B cell (primary cell): ENCODE measurements around the gene PLD1. TPM values are rescaled to one million over a fixed set of nuclear protein-coding genes. Genes with fewer than 3 reads are reported as not detected.

Experiments
- ATAC-seq: fragments of 200-7000 bp; cut with Tn5 transposase; one replicate; pipeline ENCODE4 v1.10.0; 2021; ENCODE audit warnings: low read depth, mild to moderate bottlenecking, moderate number of reproducible peaks, moderate library complexity
- CTCF ChIA-PET: fragments of 350-600 bp; sonication (Branson Sonifier 250); formaldehyde crosslinking; loops from one replicate; lab custom pipeline; 2021; ENCODE audit warnings: antibody characterized with exemption, inconsistent platforms; lab: Charles Lee
- POLR2A ChIA-PET: fragments of 350-600 bp; sonication (Branson Sonifier 250); formaldehyde crosslinking; loops from one replicate; lab custom pipeline; 2021; ENCODE audit warnings: antibody characterized with exemption; lab: Charles Lee
- DNase-seq: peaks from one replicate; pipeline ENCODE4 v3.0.0; 2013
- H2AFZ ChIP-seq: 2 replicates; pipeline ENCODE4 v1.6.1; 2012; ENCODE audit warnings: mild to moderate bottlenecking, low read depth, low read length; ENCODE audit not compliant: insufficient read depth, poor library complexity, severe bottlenecking
- H3K27ac ChIP-seq, 2 donors: 1 replicate in 1 of 2; 2 replicates in 1 of 2; pipeline ENCODE4 v1.5.1; 2012 to 2013; ENCODE audit warnings: low read length in 2 of 2, mild to moderate bottlenecking in 2 of 2, moderate library complexity in 1 of 2
- H3K27me3 ChIP-seq, 4 experiments: fragments of 200-600 bp in 1 of 4; sonication (generic) in 1 of 4; replicated peaks in 1 of 4; 1 replicate in 2 of 4; 2 replicates in 2 of 4; pipeline versions ENCODE4 v1.6.1 to v1.7.0; 2013 to 2016; ENCODE audit warnings: low read length in 3 of 4, mild to moderate bottlenecking in 2 of 4, mixed read lengths in 1 of 4, moderate library complexity in 1 of 4; ENCODE audit not compliant: insufficient read depth in 4 of 4, control insufficient read depth in 3 of 4; ENCODE audit errors: control extremely low read depth in 1 of 4
- H3K36me3 ChIP-seq, 2 experiments: replicated peaks in 1 of 2; 1 replicate in 1 of 2; 2 replicates in 1 of 2; pipeline versions ENCODE4 v1.6.1 to v1.7.1; 2013; ENCODE audit warnings: low read length in 1 of 2; ENCODE audit not compliant: insufficient read depth in 2 of 2, control insufficient read depth in 1 of 2; ENCODE audit errors: control extremely low read depth in 1 of 2, extremely low read depth in 1 of 2
- H3K4me1 ChIP-seq, 2 donors: fragments of 200-600 bp in 1 of 2; sonication (generic) in 1 of 2; 1 replicate in 1 of 2; 2 replicates in 1 of 2; pipeline versions ENCODE4 v1.5.1 to v1.6.1; 2013 to 2017; ENCODE audit warnings: low read length in 2 of 2; ENCODE audit not compliant: control insufficient read depth in 2 of 2, insufficient read depth in 2 of 2
- H3K4me2 ChIP-seq: replicated peaks from 2 replicates; pipeline ENCODE3; 2012; ENCODE audit warnings: mild to moderate bottlenecking, low read depth, low read length; ENCODE audit not compliant: poor library complexity, severe bottlenecking
- H3K4me3 ChIP-seq, 5 experiments: fragments of 200-600 bp in 1 of 5; sonication (generic) in 1 of 5; 1 replicate in 3 of 5; 2 replicates in 2 of 5; pipeline versions ENCODE4 v1.5.1 to v1.7.0; 2011 to 2016; ENCODE audit warnings: low read length in 4 of 5, mild to moderate bottlenecking in 4 of 5, low read depth in 2 of 5, control low read depth in 1 of 5, moderate library complexity in 1 of 5; ENCODE audit not compliant: insufficient read depth in 1 of 5; ENCODE audit errors: control extremely low read depth in 1 of 5, extremely low read depth in 1 of 5
- H3K79me2 ChIP-seq: fragments of 200-600 bp; sonication (generic); one replicate; pipeline ENCODE4 v1.6.0; 2016; ENCODE audit warnings: low read length; ENCODE audit not compliant: control insufficient read depth, insufficient read depth
- H3K9ac ChIP-seq: fragments of 200-600 bp; sonication (generic); 2 replicates; pipeline ENCODE4 v1.6.1; 2017; ENCODE audit warnings: mild to moderate bottlenecking, low read length, moderate library complexity
- H3K9me3 ChIP-seq, 3 donors: one replicate each; pipeline versions ENCODE4 v1.6.1 to v1.7.1; 2013; ENCODE audit warnings: low read length in 2 of 3; ENCODE audit not compliant: control insufficient read depth in 2 of 3, insufficient read depth in 1 of 3; ENCODE audit errors: control extremely low read depth in 1 of 3
- H4K20me1 ChIP-seq: 2 replicates; pipeline ENCODE4 v1.6.0; 2012; ENCODE audit warnings: mild to moderate bottlenecking, low read length; ENCODE audit not compliant: insufficient read depth, control insufficient read depth, poor library complexity, severe bottlenecking
- H3K27ac Mint-ChIP-seq: one replicate; pipeline ENCODE4 v1.8.0; 2021; ENCODE audit warnings: mixed read lengths
- H3K27me3 Mint-ChIP-seq: one replicate; pipeline ENCODE4 v1.8.0; 2021; ENCODE audit warnings: mixed read lengths
- H3K4me1 Mint-ChIP-seq: one replicate; pipeline ENCODE4 v1.8.0; 2021; ENCODE audit warnings: mixed read lengths
- H3K4me3 Mint-ChIP-seq: one replicate; pipeline ENCODE4 v1.8.0; 2021; ENCODE audit warnings: mixed read lengths
- H3K9me3 Mint-ChIP-seq: one replicate; pipeline ENCODE4 v1.8.0; 2022; ENCODE audit warnings: mixed read lengths; ENCODE audit not compliant: insufficient read depth
- EZH2 ChIP-seq: IDR thresholded peaks from 2 replicates; pipeline ENCODE4 v1.6.1; 2012; ENCODE audit warnings: borderline replicate concordance, low read depth, mild to moderate bottlenecking, moderate library complexity, low read length; ENCODE audit not compliant: insufficient read depth, poor library complexity, severe bottlenecking
- WGBS: methylation state at CpG from one replicate; pipeline ENCODE4 v1.1.5; 2013; ENCODE audit warnings: missing lambda C conversion rate; ENCODE audit not compliant: insufficient coverage; 5-methylcytosine and 5-hydroxymethylcytosine counted together
- intact Hi-C: fragments of 100-400 bp; cut with micrococcal nuclease; formaldehyde crosslinking; loops from one replicate; pipeline ENCODE4 v1.10.0; 2022
- polyA plus RNA-seq: library from polyadenylated mRNA; depleted of rRNA; stranded (reverse); fragments of >200 nt; gene quantifications from 2 replicates; pipeline ENCODE4 v1.2.3, GENCODE V29; 2012
- total RNA-seq, 2 donors: library from RNA; stranded (reverse); fragments of 120-200 nt in 1 of 2; gene quantifications; 1 replicate in 1 of 2; 2 replicates in 1 of 2; pipeline versions ENCODE4 v1.2.3 to v1.2.4, GENCODE V29; 2013 to 2022
- TF ChIP-seq, protein P1 (sequence below): fragments of 200-600 bp; IDR thresholded peaks from one replicate; pipeline ENCODE4 v1.8.0; 2022; ENCODE audit warnings: antibody characterized with exemption, mild to moderate bottlenecking

PLD1 gene
- total and polyA plus RNA-seq, 2 donors (not counting 1 experiment from before 2014, with no cell fraction given): 0.24 to 0.52 TPM

GRCh38 chr3:171796625-171797264, 13.5 kb downstream of the PLD1 start:
- H3K4me3 ChIP-seq: no peak overlapping the region
- no peaks in the 10 kb centered on the region for H3K27me3 ChIP-seq
- DNase-seq: no peak
- Mint-ChIP-seq H3K4me1 (no peaks in the 10 kb centered on the region), H3K4me3 (no peak overlapping the region), H3K9me3 (no peaks in the 10 kb centered on the region), H3K27me3 (no peaks in the 10 kb centered on the region), H3K27ac (no peak overlapping the region)
- no peak overlapping the region for H3K4me2 ChIP-seq
- TF ChIP-seq, protein P1, sequence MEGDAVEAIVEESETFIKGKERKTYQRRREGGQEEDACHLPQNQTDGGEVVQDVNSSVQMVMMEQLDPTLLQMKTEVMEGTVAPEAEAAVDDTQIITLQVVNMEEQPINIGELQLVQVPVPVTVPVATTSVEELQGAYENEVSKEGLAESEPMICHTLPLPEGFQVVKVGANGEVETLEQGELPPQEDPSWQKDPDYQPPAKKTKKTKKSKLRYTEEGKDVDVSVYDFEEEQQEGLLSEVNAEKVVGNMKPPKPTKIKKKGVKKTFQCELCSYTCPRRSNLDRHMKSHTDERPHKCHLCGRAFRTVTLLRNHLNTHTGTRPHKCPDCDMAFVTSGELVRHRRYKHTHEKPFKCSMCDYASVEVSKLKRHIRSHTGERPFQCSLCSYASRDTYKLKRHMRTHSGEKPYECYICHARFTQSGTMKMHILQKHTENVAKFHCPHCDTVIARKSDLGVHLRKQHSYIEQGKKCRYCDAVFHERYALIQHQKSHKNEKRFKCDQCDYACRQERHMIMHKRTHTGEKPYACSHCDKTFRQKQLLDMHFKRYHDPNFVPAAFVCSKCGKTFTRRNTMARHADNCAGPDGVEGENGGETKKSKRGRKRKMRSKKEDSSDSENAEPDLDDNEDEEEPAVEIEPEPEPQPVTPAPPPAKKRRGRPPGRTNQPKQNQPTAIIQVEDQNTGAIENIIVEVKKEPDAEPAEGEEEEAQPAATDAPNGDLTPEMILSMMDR: no peak
- no peak for TF ChIP-seq EZH2
- ChIA-PET POLR2A (no interaction called here), CTCF (no interaction called here)
- H3K9me3 ChIP-seq: peaks cover 0 to 2% (median 0%) of the 10 kb centered on the region in 3 donors
- no peak overlapping the region for H3K9ac ChIP-seq
- H3K27ac ChIP-seq: no peak overlapping the region
- H3K4me1 ChIP-seq: no peaks in the 10 kb centered on the region
- intact Hi-C loops: no loop called here
- ATAC-seq: no peak
- no peaks in the 10 kb centered on the region for H3K36me3 ChIP-seq
- WGBS: 93% methylated on average over 3 of the region's 4 CpGs
- H2AFZ ChIP-seq: no peak overlapping the region
- H3K79me2 ChIP-seq: no peaks in the 10 kb centered on the region
- no peaks in the 10 kb centered on the region for H4K20me1 ChIP-seq

DNA sequence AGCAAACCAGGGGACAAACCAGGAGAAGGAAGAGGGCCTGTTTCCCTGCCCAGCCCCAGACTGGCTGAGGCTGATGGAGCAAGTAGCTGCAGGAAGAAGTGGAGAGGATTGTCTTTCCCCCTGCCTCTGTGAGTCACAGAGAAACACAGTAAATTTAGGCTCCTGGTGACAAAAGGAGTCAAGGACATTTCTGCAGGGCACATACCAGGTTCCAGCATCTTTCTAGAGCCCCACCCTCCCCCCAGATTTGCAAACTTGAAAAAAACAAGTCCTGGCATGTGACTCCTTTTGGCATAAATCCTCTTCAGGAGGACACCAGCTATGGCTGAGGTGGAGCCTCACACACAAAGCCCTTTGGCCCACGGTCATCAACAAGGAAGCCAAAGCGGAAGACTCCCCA, 17.8 kb downstream of the PLD1 start:
- no peaks in the 10 kb centered on the region for H3K79me2 ChIP-seq
- ChIA-PET POLR2A (no interaction called here), CTCF (no interaction called here)
- peaks cover 0 to 2% (median 0%) of the 10 kb centered on the region in 3 donors for H3K9me3 ChIP-seq
- 86% methylated on average over 2 of the region's 2 CpGs for WGBS
- no peak overlapping the region for H3K9ac ChIP-seq
- DNase-seq (no peak), ATAC-seq (no peak)
- intact Hi-C loops: no loop called here
- H2AFZ ChIP-seq: no peak overlapping the region
- no peak for TF ChIP-seq EZH2
- TF ChIP-seq, protein P1: no peak
- no peaks in the 10 kb centered on the region for H4K20me1 ChIP-seq
- no peak overlapping the region for H3K4me2 ChIP-seq
- H3K4me3 ChIP-seq: no peak overlapping the region
- Mint-ChIP-seq H3K27ac (no peak overlapping the region), H3K27me3 (no peaks in the 10 kb centered on the region), H3K9me3 (no peaks in the 10 kb centered on the region), H3K4me1 (no peaks in the 10 kb centered on the region), H3K4me3 (no peak overlapping the region)
- no peaks in the 10 kb centered on the region for H3K27me3 ChIP-seq
- H3K4me1 ChIP-seq: no peaks in the 10 kb centered on the region
- H3K36me3 ChIP-seq: no peaks in the 10 kb centered on the region
- H3K27ac ChIP-seq: no peak overlapping the region
